K562 (cell line): ENCODE data around the gene NOTCH1. TPM values are rescaled to one million over a fixed set of nuclear protein-coding genes. Genes with fewer than 3 reads are reported as not detected.

Experiments
- ATAC-seq: fragments of 200-7000 bp; cut with Tn5 transposase; 3 replicates; pipeline ENCODE4 v1.9.1; 2020; ENCODE audit warnings: moderate library complexity
- BruUV-seq: library from RNA; stranded (reverse); fragments of 400-500 nt; replicated peaks from 2 replicates; lab custom pipeline; 2021; lab: Mats Ljungman, UMichigan
- CTCF ChIA-PET: fragments of 300-600 bp; formaldehyde crosslinking; extraction: SDS; loops from one replicate; lab custom pipeline; 2021; ENCODE audit warnings: low intra/inter-chr PET ratio; lab: Yijun Ruan, JAX
- POLR2A ChIA-PET: fragments of 300-600, 350-650 bp; sonication (Branson Sonifier 250); formaldehyde crosslinking; extraction: SDS; loops from one replicate; lab custom pipeline; 2021; ENCODE audit warnings: antibody characterized with exemption, inconsistent platforms; lab: Yijun Ruan, JAX
- DNase-seq, 4 experiments: peaks; one replicate each; pipeline versions ENCODE4 v3.0.0 to v3.0.0-alpha.2; 2011 to 2018; ENCODE audit warnings: low spot score in 3 of 4, mixed read lengths in 3 of 4; ENCODE audit errors: extremely low read depth in 1 of 4
- FAIRE-seq: peaks from 2 replicates; lab custom pipeline; 2011; peaks lifted over from hg19 to GRCh38; lab: Jason Lieb, UNC
- H2AFZ ChIP-seq: 2 replicates; pipeline ENCODE4 v1.6.0; 2011; ENCODE audit warnings: low read depth, low read length, control low read depth, inconsistent platforms
- H3K27ac ChIP-seq: fragments of 200-600 bp; 3 replicates; pipeline ENCODE4 v1.8.0; 2011; ENCODE audit warnings: low read depth, mild to moderate bottlenecking, control low read depth, inconsistent platforms, low read length, moderate library complexity, mixed read lengths; ENCODE audit errors: extremely low read depth
- H3K27me3 ChIP-seq, 2 experiments: fragments of 300-600 bp in 1 of 2; 2 replicates in 1 of 2; 3 replicates in 1 of 2; pipeline versions ENCODE4 v1.6.0 to v1.8.0; 2011; ENCODE audit warnings: inconsistent platforms in 2 of 2, low read length in 2 of 2, mild to moderate bottlenecking in 1 of 2, mixed read lengths in 1 of 2, moderate library complexity in 1 of 2; ENCODE audit not compliant: control insufficient read depth in 2 of 2, insufficient read depth in 2 of 2
- H3K36me3 ChIP-seq: fragments of 300-600 bp; 3 replicates; pipeline ENCODE4 v1.8.0; 2011; ENCODE audit warnings: mild to moderate bottlenecking, low read length, inconsistent platforms; ENCODE audit not compliant: control insufficient read depth, insufficient read depth
- H3K4me1 ChIP-seq, 2 experiments: fragments of 200-600 bp in 1 of 2; replicated peaks in 1 of 2; 2 replicates in 1 of 2; 3 replicates in 1 of 2; pipeline versions ENCODE4 v1.5.1 to v1.8.0; 2011; ENCODE audit warnings: inconsistent platforms in 2 of 2, low read length in 2 of 2, mild to moderate bottlenecking in 1 of 2, mixed read lengths in 1 of 2, moderate library complexity in 1 of 2; ENCODE audit not compliant: control insufficient read depth in 2 of 2, insufficient read depth in 2 of 2
- H3K4me2 ChIP-seq: 2 replicates; pipeline ENCODE4 v1.6.1; 2011; ENCODE audit warnings: low read length, control low read depth, inconsistent platforms, mixed read lengths; ENCODE audit not compliant: insufficient read depth
- H3K4me3 ChIP-seq: fragments of 200-600 bp; sonication (generic), shearing (Covaris generic); 2 replicates; pipeline ENCODE4 v1.5.1; 2016; ENCODE audit warnings: control low read depth, inconsistent platforms
- H3K79me2 ChIP-seq: fragments of 200-600 bp; 3 replicates; pipeline ENCODE4 v1.8.0; 2011; ENCODE audit warnings: low read length, inconsistent platforms; ENCODE audit not compliant: control insufficient read depth, insufficient read depth
- H3K9ac ChIP-seq, 2 experiments: 2 replicates each; pipeline versions ENCODE4 v1.6.0 to v1.6.1; 2011; ENCODE audit warnings: low read depth in 2 of 2, low read length in 2 of 2, control low read depth in 1 of 2, inconsistent platforms in 1 of 2, mild to moderate bottlenecking in 1 of 2, mixed read lengths in 1 of 2; ENCODE audit not compliant: insufficient read depth in 1 of 2
- H3K9me1 ChIP-seq: one replicate; pipeline ENCODE4 v1.6.0; 2011; ENCODE audit warnings: inconsistent platforms, mild to moderate bottlenecking, low read length, moderate library complexity; ENCODE audit not compliant: control insufficient read depth, insufficient read depth
- H3K9me3 ChIP-seq: replicated peaks from 2 replicates; pipeline ENCODE4 v1.5.1; 2011; ENCODE audit warnings: low read depth, low read length, inconsistent platforms; ENCODE audit not compliant: control insufficient read depth, insufficient read depth
- H4K20me1 ChIP-seq: replicated peaks from 2 replicates; pipeline ENCODE4 v1.6.1; 2011; ENCODE audit warnings: low read length, inconsistent platforms, mixed read lengths; ENCODE audit not compliant: control insufficient read depth, insufficient read depth
- POLR2G ChIP-seq: fragments of 200-400 bp; formaldehyde crosslinking; IDR thresholded peaks from 2 replicates; pipeline ENCODE4 v1.6.1; 2017; ENCODE audit warnings: low read depth, mild to moderate bottlenecking, antibody characterized with exemption, low read length, moderate library complexity
- RBFOX2 ChIP-seq: fragments of 200-400 bp; formaldehyde crosslinking; IDR thresholded peaks from 2 replicates; pipeline ENCODE4 v1.6.1; 2017; ENCODE audit warnings: low read depth, mild to moderate bottlenecking, low read length, moderate library complexity
- RBM22 ChIP-seq: fragments of 200-400 bp; formaldehyde crosslinking; IDR thresholded peaks from 2 replicates; pipeline ENCODE4 v1.6.1; 2018; ENCODE audit warnings: low read length, low read depth; ENCODE audit not compliant: poor library complexity, severe bottlenecking
- STAG1 ChIP-seq: sonication (generic); formaldehyde crosslinking; IDR thresholded peaks from 2 replicates; pipeline ENCODE4 v1.5.0; 2020; ENCODE audit warnings: missing genetic modification reagents, borderline replicate concordance
- WGBS: fragments of 100-300 bp; shearing (Covaris generic); methylation state at CpG from one replicate; pipeline ENCODE4 v1.1.6; 2016; ENCODE audit warnings: low coverage, mixed read lengths; ENCODE audit not compliant: insufficient coverage; ENCODE audit errors: missing lambda C conversion rate; 5-methylcytosine and 5-hydroxymethylcytosine counted together
- in situ Hi-C: fragments of 300-500 bp; cut with MboI; formaldehyde crosslinking; loops from 4 replicates; pipeline ENCODE4 v1.15.0; 2018; ENCODE audit warnings: inconsistent platforms, mixed read lengths
- intact Hi-C: fragments of 100-400 bp; cut with micrococcal nuclease; formaldehyde crosslinking; loops from 2 replicates; pipeline ENCODE4 v1.14.2; 2022
- polyA plus RNA-seq, 8 experiments: library from polyadenylated mRNA; depleted of rRNA in 4 of 8; stranded (reverse) in 5 of 8; unstranded in 3 of 8; fragments of >200 nt; fragmentation: Nextera tagmentation in 2 of 8; fragmentation: Illumina TruSeq in 1 of 8; extraction: Ambion mirVana in 2 of 8; extraction: Trizol in 1 of 8; gene quantifications; 2 replicates each; pipeline versions ENCODE4 v1.2.1 to v1.2.3, GENCODE V29; 2011 to 2014; ENCODE audit warnings: inconsistent platforms in 1 of 8, missing spikeins in 1 of 8
- total RNA-seq, 7 experiments: library from RNA; depleted of rRNA in 6 of 7; stranded (reverse); fragments of >200 nt in 6 of 7; fragmentation: Illumina TruSeq in 2 of 7; extraction: Trizol in 2 of 7; gene quantifications; 2 replicates each; pipeline versions ENCODE4 v1.2.1 to v1.2.3, GENCODE V29; 2011 to 2021; ENCODE audit warnings: low replicate concordance in 1 of 7
- TF ChIP-seq, protein P1 (sequence below): fragments of 200-600 bp; sonication (generic); IDR thresholded peaks from one replicate; pipeline ENCODE4 v1.6.1; 2012; ENCODE audit warnings: mild to moderate bottlenecking, low read depth, low read length, inconsistent platforms

The NOTCH1 gene
- total and polyA plus RNA-seq, 9 of the 15 experiments (the other 6 are each of a cell fraction or from before 2014, with no cell fraction given), result 0.03 to 31.4 (median 2.3) TPM

DNA sequence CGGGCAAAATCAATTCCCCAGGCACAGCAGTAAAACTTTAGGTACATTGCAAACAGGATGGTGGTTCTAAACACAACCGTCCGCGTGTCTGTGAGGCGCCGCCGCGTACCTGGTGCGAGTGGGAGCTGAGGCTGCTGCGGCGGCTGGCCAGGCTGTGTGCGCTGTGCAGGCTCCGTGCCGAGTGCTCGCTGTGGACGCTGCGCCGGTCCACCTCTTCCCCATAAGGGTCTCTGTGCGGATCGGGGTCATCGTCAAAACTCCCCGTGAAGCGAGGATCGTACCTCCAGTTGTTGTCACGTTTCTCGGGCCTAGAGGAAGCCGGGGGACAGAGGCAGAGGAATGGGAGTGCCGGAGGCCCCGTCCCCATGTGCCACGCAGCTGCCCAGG is 79.7 kb downstream of the NOTCH1 start:
- ATAC-seq (no peak), FAIRE-seq (no peak), DNase-seq (no peak)
- in situ Hi-C loops, result no loop called here
- no peak overlapping the region for H3K27ac ChIP-seq
- H3K9me1 ChIP-seq, result no peaks in the 10 kb centered on the region
- H3K79me2 ChIP-seq, result peaks cover 17% of the 10 kb centered on the region; the same call in 1 of the 3 replicates
- no TSS peak for BruUV-seq
- H3K9me3 ChIP-seq, result no peaks in the 10 kb centered on the region
- no peak overlapping the region for H3K4me2 ChIP-seq
- H3K4me1 ChIP-seq, result peaks cover 0 to 7% of the 10 kb centered on the region in 2 experiments; a peak in 3 of 5 replicates
- ChIA-PET CTCF (no interaction called here), POLR2A (interaction anchor here (0.5 kb wide), 1 partner anchor 15 kb away, joined by 3 read pairs; no protein-coding TSS in a partner anchor)
- no peak overlapping the region for H3K9ac ChIP-seq
- H4K20me1 ChIP-seq, result peaks cover 16% of the 10 kb centered on the region
- no peak overlapping the region for H3K4me3 ChIP-seq
- H2AFZ ChIP-seq, result no peak overlapping the region
- WGBS, result 95% methylated on average over 17 of the region's 30 CpGs
- H3K36me3 ChIP-seq, result peaks cover 97% of the 10 kb centered on the region
- TF ChIP-seq, protein P1, sequence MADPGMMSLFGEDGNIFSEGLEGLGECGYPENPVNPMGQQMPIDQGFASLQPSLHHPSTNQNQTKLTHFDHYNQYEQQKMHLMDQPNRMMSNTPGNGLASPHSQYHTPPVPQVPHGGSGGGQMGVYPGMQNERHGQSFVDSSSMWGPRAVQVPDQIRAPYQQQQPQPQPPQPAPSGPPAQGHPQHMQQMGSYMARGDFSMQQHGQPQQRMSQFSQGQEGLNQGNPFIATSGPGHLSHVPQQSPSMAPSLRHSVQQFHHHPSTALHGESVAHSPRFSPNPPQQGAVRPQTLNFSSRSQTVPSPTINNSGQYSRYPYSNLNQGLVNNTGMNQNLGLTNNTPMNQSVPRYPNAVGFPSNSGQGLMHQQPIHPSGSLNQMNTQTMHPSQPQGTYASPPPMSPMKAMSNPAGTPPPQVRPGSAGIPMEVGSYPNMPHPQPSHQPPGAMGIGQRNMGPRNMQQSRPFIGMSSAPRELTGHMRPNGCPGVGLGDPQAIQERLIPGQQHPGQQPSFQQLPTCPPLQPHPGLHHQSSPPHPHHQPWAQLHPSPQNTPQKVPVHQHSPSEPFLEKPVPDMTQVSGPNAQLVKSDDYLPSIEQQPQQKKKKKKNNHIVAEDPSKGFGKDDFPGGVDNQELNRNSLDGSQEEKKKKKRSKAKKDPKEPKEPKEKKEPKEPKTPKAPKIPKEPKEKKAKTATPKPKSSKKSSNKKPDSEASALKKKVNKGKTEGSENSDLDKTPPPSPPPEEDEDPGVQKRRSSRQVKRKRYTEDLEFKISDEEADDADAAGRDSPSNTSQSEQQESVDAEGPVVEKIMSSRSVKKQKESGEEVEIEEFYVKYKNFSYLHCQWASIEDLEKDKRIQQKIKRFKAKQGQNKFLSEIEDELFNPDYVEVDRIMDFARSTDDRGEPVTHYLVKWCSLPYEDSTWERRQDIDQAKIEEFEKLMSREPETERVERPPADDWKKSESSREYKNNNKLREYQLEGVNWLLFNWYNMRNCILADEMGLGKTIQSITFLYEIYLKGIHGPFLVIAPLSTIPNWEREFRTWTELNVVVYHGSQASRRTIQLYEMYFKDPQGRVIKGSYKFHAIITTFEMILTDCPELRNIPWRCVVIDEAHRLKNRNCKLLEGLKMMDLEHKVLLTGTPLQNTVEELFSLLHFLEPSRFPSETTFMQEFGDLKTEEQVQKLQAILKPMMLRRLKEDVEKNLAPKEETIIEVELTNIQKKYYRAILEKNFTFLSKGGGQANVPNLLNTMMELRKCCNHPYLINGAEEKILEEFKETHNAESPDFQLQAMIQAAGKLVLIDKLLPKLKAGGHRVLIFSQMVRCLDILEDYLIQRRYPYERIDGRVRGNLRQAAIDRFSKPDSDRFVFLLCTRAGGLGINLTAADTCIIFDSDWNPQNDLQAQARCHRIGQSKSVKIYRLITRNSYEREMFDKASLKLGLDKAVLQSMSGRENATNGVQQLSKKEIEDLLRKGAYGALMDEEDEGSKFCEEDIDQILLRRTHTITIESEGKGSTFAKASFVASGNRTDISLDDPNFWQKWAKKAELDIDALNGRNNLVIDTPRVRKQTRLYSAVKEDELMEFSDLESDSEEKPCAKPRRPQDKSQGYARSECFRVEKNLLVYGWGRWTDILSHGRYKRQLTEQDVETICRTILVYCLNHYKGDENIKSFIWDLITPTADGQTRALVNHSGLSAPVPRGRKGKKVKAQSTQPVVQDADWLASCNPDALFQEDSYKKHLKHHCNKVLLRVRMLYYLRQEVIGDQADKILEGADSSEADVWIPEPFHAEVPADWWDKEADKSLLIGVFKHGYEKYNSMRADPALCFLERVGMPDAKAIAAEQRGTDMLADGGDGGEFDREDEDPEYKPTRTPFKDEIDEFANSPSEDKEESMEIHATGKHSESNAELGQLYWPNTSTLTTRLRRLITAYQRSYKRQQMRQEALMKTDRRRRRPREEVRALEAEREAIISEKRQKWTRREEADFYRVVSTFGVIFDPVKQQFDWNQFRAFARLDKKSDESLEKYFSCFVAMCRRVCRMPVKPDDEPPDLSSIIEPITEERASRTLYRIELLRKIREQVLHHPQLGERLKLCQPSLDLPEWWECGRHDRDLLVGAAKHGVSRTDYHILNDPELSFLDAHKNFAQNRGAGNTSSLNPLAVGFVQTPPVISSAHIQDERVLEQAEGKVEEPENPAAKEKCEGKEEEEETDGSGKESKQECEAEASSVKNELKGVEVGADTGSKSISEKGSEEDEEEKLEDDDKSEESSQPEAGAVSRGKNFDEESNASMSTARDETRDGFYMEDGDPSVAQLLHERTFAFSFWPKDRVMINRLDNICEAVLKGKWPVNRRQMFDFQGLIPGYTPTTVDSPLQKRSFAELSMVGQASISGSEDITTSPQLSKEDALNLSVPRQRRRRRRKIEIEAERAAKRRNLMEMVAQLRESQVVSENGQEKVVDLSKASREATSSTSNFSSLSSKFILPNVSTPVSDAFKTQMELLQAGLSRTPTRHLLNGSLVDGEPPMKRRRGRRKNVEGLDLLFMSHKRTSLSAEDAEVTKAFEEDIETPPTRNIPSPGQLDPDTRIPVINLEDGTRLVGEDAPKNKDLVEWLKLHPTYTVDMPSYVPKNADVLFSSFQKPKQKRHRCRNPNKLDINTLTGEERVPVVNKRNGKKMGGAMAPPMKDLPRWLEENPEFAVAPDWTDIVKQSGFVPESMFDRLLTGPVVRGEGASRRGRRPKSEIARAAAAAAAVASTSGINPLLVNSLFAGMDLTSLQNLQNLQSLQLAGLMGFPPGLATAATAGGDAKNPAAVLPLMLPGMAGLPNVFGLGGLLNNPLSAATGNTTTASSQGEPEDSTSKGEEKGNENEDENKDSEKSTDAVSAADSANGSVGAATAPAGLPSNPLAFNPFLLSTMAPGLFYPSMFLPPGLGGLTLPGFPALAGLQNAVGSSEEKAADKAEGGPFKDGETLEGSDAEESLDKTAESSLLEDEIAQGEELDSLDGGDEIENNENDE, result no peak
- peak; percentile 29; the same call in 1 of the 2 replicates for TF ChIP-seq RBFOX2
- TF ChIP-seq RBM22, result peak; percentile 40
- TF ChIP-seq POLR2G, result peak; percentile 59
- no peak for TF ChIP-seq STAG1 (CRISPR knock-in tag)
- intact Hi-C loops, result no loop called here
- H3K27me3 ChIP-seq, result no peaks in the 10 kb centered on the region
